ENCODE data around the gene SPG7.

The SPG7 gene

DNA sequence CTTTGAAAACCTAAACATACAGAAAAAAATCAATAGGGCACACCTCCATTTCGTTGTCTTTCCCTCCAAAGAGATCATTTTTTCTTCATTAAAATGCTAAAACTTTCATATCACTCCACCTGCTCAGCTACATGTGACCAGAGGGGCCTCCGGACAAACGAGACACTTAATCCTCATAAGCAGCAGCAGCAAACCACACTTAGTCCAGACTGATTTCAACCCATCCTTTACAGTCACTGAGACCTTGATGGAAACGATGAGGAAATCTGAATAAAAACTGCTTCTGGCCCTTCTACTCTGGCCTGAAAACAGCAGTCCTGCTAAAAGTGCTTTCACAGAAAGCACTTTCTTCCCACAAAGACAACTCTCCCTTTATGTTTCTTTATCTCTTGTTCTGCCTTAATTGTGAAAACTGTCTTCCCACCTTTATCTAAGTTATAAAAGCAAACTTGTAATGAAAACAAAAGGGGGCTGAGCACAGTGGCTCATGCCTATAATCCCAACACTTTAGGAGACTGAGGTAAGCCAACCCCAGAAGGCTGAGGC, 22.4 kb upstream of the SPG7 start:
- DNase-seq = no peak

- peak; percentile 98 for DNase-seq
These were observed 18.9 kb upstream of the SPG7 start for GRCh38 chr16:89489040-89489897.

- DNase-seq = no peak
These were observed 18.2 kb upstream of the SPG7 start for GRCh38 chr16:89489898-89490438.

GRCh38 chr16:89490439-89491237, 17.6 kb upstream of the SPG7 start, which contains the start of gene ANKRD11:
ANKRD11 (minus strand) TSS chr16:89490561; CDS start chr16:89317019, 173,542 bp downstream.
- peak; percentile 100 for DNase-seq

DNA sequence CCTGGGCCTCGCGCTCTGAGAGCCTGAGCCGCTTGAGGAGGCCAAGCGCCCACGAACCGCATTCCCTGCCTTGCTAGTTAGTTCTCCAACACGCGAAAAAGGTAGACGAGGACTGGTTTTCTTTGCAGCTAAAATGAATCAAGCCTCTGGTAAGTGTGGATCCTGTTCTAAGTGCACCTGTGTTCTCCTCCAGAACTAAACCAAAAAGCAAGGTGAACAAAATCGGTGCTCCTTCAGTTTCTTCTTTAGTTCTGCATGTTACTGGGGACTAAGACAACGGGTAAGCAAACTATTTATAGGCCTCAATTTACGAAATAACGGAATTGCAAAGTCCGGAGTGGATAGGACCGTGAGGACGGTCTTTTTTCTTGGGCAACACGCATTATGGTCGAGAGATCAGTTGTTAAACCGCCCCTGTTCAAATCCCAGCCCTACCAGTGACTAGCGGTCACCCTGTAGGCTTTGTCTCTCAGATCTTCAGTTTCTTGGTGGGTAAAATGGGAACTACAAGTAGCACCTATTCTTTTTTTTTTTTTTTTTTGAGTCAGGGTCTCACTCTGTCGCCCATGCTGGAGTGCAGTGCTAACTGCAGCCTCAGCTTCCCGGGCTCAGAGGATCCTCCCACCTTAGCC, 16.8 kb upstream of the SPG7 start:
- DNase-seq = no peak

DNA sequence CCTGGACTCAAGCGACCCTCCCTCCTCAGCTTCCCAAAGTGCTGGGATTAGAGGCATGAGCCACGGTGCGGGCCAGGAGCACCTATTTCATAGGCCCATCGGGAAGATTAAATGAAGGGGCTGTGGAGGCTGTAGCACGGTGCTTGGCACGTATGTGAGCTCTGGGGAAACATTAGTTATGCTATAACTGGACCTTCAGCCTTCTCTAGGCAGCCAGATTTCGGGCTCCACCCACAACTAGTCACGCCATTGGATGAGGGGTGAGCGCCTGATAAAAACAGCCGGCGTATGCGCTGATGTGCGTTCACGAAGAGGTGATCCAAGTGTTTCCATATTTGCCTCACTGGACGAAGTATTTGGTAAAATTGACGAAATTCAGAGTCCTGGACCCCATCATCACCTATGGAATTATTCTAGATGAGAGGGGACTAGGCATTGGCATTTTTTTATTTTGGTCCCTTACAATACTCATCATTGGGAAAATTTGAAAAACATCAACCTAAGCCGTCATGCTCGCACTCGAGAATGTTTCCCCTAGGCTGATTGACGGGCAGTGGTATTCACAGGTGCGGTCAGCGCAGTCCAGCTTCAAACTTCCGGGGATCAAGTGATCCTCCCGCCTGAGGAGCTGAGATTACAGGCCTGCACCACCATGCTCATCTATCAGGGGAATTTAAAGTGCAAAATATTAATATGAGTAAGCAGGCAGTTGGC, 16.1 kb upstream of the SPG7 start:
- no peak for DNase-seq

DNA sequence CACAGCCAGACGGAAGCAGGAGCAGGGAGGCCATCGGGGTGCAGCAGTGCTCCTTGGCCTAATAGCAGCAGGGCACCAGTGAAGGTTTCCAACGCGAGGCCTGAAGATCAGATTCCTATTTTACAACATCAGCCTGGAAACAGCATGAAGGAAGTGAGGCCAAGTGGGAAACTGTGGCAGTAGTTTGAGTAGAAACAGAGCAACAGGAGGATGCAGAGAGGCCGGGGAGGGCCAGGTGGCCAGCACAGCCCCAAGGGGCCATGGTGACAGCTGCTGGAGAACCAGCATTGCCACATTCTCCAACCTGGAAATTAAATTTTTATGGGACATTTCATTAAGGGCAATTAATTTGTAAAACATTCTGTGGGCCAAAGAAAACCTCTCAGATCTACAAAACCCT, 14.4 kb upstream of the SPG7 start:
- DNase-seq = no peak

- peak; percentile 48 for DNase-seq
These were observed 13.1 kb upstream of the SPG7 start for GRCh38 chr16:89495121-89495520.

DNA sequence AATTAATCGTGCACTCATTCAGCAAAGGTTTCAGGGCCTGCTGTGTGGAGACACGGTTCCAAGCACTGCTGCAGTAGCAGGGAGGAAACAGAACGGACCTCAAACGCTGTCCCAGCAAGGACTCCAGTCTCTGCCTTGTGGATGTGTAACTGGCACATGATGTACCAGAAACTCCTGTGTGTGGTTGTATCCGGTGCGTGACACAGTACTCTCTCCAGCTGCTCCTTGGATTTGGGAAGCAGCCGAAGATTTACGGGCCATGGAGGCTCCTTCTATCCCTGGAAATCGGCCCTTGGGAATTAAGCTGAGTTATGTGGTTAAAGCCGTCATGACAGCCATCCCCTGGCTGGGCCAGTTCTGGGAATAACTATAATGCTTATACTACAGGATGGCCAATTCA, 9.4 kb upstream of the SPG7 start:
- no peak for DNase-seq

DNA sequence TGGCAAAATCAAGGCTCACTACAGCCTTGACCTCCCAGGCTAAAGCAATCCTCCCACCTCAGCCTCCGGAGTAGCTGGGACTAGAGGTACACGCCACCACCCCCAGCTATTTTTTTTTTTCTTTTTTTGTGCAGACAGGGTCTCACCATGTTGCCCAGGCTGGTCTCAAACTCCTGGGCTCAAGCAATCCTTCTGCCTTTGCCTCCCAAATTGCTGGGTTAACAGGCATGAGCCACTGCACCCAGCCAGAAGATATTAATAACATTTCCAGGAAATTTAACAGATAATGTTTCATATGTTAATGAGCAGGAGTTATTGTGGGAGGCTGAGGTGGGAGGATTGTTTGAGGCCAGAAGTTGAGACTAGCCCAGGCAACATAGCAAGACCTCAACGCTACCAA, 8.4 kb upstream of the SPG7 start:
- no peak for DNase-seq

- DNase-seq = no peak
These were observed 5.9 kb upstream of the SPG7 start for GRCh38 chr16:89502081-89502843.

DNA sequence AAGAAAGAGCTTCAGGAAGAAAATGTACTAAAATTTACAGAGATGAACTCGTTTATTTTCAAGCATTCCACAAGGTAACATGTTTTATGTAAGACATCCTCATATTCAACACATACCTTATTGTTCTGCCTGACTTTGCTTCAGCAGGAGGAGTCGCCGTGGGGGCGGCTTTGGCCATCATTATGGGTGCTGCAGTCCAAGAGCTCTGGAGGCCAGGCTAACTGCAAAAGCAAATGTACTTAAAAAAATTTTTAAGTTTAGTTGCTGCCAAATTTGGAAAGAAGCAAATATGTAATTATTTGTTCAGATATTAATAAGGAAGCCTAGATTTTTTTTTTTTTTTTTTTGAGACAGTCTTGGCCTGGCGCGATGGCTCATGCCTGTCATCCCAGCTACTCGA, 4.1 kb upstream of the SPG7 start:
- no peak for DNase-seq

DNA sequence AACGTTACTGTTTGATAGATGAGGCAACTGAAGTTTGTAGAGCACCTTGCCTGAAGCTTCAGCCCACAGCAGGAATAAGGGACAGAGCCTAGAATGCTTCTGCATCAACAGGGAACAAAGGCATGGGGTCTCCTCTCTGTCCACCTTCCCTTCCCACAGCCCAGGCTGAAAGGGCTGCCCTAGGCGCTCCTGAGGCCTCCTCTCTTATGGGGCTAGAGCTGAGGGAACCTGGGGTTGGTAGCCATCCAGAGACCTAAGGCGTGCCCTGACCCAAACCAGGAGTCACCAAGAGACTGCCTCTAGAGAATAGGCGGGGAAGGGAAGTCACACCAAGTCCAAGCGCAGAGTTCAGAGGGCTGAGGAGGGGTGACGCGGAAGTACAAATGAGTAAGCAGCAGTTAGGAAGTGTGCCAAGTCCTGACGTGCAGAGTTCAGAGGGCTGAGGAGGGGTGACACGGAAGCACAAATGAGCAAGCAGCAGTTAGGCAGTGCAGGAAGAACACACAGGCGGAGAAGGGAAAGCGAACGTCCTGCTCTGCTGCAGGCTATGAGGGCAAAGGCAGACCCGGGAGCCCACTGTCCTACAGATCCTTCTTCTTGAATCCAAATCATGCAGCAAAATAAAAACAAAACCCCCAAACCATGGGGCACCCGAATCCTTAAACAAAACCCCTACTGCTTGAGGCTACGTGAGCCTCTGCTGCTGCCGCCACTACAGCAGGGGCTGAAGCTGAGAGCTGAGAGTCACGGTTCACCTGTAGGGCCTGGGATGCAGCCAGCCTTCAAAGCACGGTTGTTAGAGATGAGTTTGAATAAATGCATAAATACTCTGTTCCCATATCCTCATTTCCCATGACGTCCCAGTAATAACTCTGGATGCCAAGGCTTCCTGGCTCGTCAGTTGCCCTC, 2.7 kb upstream of the SPG7 start:
- DNase-seq = peak; percentile 60

GRCh38 chr16:89506113-89506504, 2.1 kb upstream of the SPG7 start:
- no peak for DNase-seq

DNA sequence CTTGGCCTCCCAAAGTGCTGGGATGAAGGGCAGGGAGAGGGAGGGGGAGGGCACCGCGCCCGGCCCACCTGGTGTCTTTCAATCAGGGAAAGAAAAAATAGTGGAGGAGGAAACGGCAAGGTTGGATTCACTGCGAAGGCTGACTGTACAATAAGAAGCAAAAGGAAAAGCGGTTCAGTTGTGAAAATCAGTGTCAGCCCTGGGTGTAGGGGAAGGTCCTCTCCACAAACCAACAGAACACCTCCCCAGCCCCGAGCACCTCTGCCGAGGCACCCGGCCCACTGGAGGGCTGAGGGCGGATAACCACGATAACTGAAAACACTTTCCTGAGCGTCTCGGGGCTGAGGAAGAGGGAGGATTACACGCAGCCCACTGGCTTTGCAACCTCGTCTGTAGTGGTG, 1.4 kb upstream of the SPG7 start:
- DNase-seq = no peak

GRCh38 chr16:89507214-89507833, 879 bp upstream of the SPG7 start:
- no peak for DNase-seq

DNA sequence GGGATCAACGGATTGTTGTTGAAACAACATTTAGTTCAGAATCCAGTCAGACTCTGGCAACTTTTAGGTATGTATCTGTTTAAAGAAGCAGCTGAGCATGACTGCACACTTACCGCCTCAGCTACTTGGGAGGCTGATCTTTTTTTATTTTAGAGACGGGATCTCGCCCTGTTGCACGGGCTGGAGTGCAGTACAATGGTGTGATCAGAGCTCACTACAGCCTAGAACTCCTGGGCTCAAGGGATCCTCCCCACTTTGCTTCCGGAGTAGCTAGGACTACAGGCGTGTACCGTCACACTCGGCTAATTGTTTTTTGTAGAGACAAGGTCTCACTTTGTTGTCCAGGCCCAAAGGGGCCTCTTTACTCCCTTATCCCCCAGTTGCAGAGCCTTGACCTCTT, 2.3 kb downstream of the SPG7 start:
- no peak for DNase-seq

DNA sequence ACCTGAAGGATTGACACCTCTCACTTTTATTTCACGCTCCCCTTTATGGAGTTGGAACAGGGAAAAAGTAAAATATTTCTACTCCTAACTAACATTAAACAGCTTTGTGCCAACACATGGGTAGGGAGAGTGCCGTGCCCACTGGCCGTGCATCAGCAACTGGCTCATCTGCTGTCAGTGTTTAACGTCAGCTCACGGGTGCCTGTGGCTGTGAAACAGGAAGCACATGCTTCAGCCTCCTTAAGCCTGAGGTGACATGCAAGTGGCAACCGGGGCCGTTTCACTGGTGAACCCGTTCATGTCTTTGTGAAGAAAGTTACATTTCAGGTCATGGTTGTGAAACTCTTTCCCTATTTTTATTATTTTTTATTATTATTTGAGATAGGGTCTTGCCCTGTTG, 3.2 kb downstream of the SPG7 start:
- no peak for DNase-seq

GRCh38 chr16:89512453-89512852, 4.2 kb downstream of the SPG7 start:
- DNase-seq = no peak

GRCh38 chr16:89517128-89517527, 8.9 kb downstream of the SPG7 start:
- no peak for DNase-seq

Measured in fibroblast of skin of scalp (primary cell).